HEK293 (cell line): ENCODE measurements around the gene TET1.

ENCODE experiments used
- CTCF ChIA-PET: fragments of 350-600 bp; formaldehyde crosslinking; extraction: SDS; loops from one replicate; lab custom pipeline; 2021; ENCODE audit warnings: antibody characterized with exemption; lab: Yijun Ruan, JAX
- POLR2A ChIA-PET: fragments of 300-600 bp; formaldehyde crosslinking; extraction: SDS; loops from one replicate; lab custom pipeline; 2020; ENCODE audit warnings: antibody characterized with exemption, inconsistent platforms; lab: Yijun Ruan, JAX
- H3K27ac ChIP-seq: fragments of 200-500 bp; sonication (Bioruptor generic); 2 replicates; pipeline ENCODE4 v1.5.1; 2014; ENCODE audit warnings: low read depth, low read length, control low read depth, inconsistent platforms; ENCODE audit errors: extremely low read depth
- H3K36me3 ChIP-seq, 2 experiments: fragments of 200-500 bp in 1 of 2; sonication (Bioruptor generic) in 1 of 2; 1 replicate in 1 of 2; 2 replicates in 1 of 2; pipeline ENCODE4 v1.5.1; 2014 to 2017; ENCODE audit warnings: inconsistent platforms in 2 of 2, low read length in 2 of 2; ENCODE audit not compliant: control insufficient read depth in 2 of 2, insufficient read depth in 1 of 2
- H3K4me1 ChIP-seq: fragments of 200-500 bp; sonication (Bioruptor generic); 2 replicates; pipeline ENCODE4 v1.5.1; 2014; ENCODE audit warnings: mild to moderate bottlenecking, low read length, inconsistent platforms; ENCODE audit not compliant: control insufficient read depth, insufficient read depth
- H3K4me3 ChIP-seq: 2 replicates; pipeline ENCODE4 v1.5.1; 2011; ENCODE audit warnings: low read depth, mild to moderate bottlenecking, control low read depth, low read length, moderate library complexity
- H3K9me3 ChIP-seq: fragments of 200-500 bp; sonication (Bioruptor generic); 2 replicates; pipeline ENCODE4 v1.5.1; 2014; ENCODE audit warnings: low read depth, low read length, inconsistent platforms; ENCODE audit not compliant: control insufficient read depth, insufficient read depth
- GLI4 ChIP-seq: fragments of 450-650 bp; formaldehyde crosslinking; IDR thresholded peaks from 2 replicates; pipeline ENCODE4 v1.5.1; 2016; ENCODE audit warnings: missing biosample characterization, missing genetic modification characterization
- HOXC10 ChIP-seq: sonication (generic); formaldehyde crosslinking; IDR thresholded peaks from 2 replicates; pipeline ENCODE4 v1.8.1; 2023; ENCODE audit warnings: mild to moderate bottlenecking, missing genetic modification reagents
- KLF10 ChIP-seq: fragments of 450-650 bp; IDR thresholded peaks from 2 replicates; pipeline ENCODE4 v1.5.1; 2018; ENCODE audit warnings: missing biosample characterization, mild to moderate bottlenecking, missing genetic modification characterization
- KLF17 ChIP-seq: fragments of 450-650 bp; formaldehyde crosslinking; IDR thresholded peaks from 2 replicates; pipeline ENCODE4 v1.5.1; 2016; ENCODE audit warnings: missing biosample characterization, missing genetic modification characterization
- MYNN ChIP-seq: fragments of 450-650 bp; formaldehyde crosslinking; IDR thresholded peaks from 2 replicates; pipeline ENCODE4 v1.5.1; 2016; ENCODE audit warnings: missing biosample characterization, missing genetic modification characterization, borderline replicate concordance
- OSR2 ChIP-seq: fragments of 450-650 bp; formaldehyde crosslinking; IDR thresholded peaks from 2 replicates; pipeline ENCODE4 v1.5.1; 2016; ENCODE audit warnings: missing biosample characterization, missing genetic modification characterization
- PRDM10 ChIP-seq: fragments of 450-650 bp; formaldehyde crosslinking; IDR thresholded peaks from 2 replicates; pipeline ENCODE4 v1.5.1; 2016; ENCODE audit warnings: missing biosample characterization, missing genetic modification characterization
- SETDB1 ChIP-seq: IDR thresholded peaks from one replicate; pipeline ENCODE4 v1.6.1; 2017; ENCODE audit warnings: mild to moderate bottlenecking, low read length, moderate library complexity, mixed read lengths; ENCODE audit not compliant: insufficient read length
- TRIM28 ChIP-seq: IDR thresholded peaks from 2 replicates; pipeline ENCODE4 v1.6.1; 2011; ENCODE audit warnings: low read length, control low read depth, borderline replicate concordance
- YY2 ChIP-seq: fragments of 450-650 bp; formaldehyde crosslinking; IDR thresholded peaks from 2 replicates; pipeline ENCODE4 v1.5.1; 2016; ENCODE audit warnings: missing biosample characterization, missing genetic modification characterization
- ZBTB17 ChIP-seq: fragments of 450-650 bp; formaldehyde crosslinking; IDR thresholded peaks from 2 replicates; pipeline ENCODE4 v1.5.1; 2016; ENCODE audit warnings: missing biosample characterization, missing genetic modification characterization
- ZBTB26 ChIP-seq: fragments of 450-650 bp; formaldehyde crosslinking; optimal IDR thresholded peaks from 2 replicates; pipeline ENCODE3; 2016; ENCODE audit warnings: missing biosample characterization, mild to moderate bottlenecking, missing genetic modification characterization
- ZNF155 ChIP-seq: fragments of 450-650 bp; formaldehyde crosslinking; IDR thresholded peaks from 2 replicates; pipeline ENCODE4 v1.5.1; 2016; ENCODE audit warnings: missing biosample characterization, missing genetic modification characterization
- ZNF157 ChIP-seq: fragments of 450-650 bp; formaldehyde crosslinking; IDR thresholded peaks from 2 replicates; pipeline ENCODE4 v1.5.1; 2016; ENCODE audit warnings: missing biosample characterization, missing genetic modification characterization
- ZNF19 ChIP-seq: fragments of 450-650 bp; formaldehyde crosslinking; IDR thresholded peaks from 2 replicates; pipeline ENCODE4; 2016; ENCODE audit warnings: missing biosample characterization, missing genetic modification characterization, low read depth
- ZNF211 ChIP-seq: fragments of 450-650 bp; formaldehyde crosslinking; IDR thresholded peaks from 2 replicates; pipeline ENCODE4 v1.5.1; 2016; ENCODE audit warnings: low read depth, missing biosample characterization, missing genetic modification characterization
- ZNF26 ChIP-seq: fragments of 450-650 bp; formaldehyde crosslinking; IDR thresholded peaks from 2 replicates; pipeline ENCODE4 v1.5.1; 2016; ENCODE audit warnings: missing biosample characterization, missing genetic modification characterization
- ZNF280D ChIP-seq: fragments of 450-650 bp; formaldehyde crosslinking; IDR thresholded peaks from 2 replicates; pipeline ENCODE4 v1.5.1; 2016; ENCODE audit warnings: missing biosample characterization, missing genetic modification characterization
- ZNF302 ChIP-seq: fragments of 450-650 bp; formaldehyde crosslinking; IDR thresholded peaks from 2 replicates; pipeline ENCODE4 v1.5.1; 2016; ENCODE audit warnings: missing biosample characterization, missing genetic modification characterization, low read depth
- ZNF366 ChIP-seq: fragments of 450-650 bp; formaldehyde crosslinking; conservative IDR thresholded peaks from 2 replicates; pipeline ENCODE4 v1.5.1; 2016; ENCODE audit warnings: missing biosample characterization, missing genetic modification characterization
- ZNF394 ChIP-seq: fragments of 450-650 bp; formaldehyde crosslinking; IDR thresholded peaks from 2 replicates; pipeline ENCODE4 v1.5.1; 2016; ENCODE audit warnings: missing biosample characterization, missing genetic modification characterization, mild to moderate bottlenecking, moderate library complexity, borderline replicate concordance
- ZNF561 ChIP-seq: fragments of 450-650 bp; IDR thresholded peaks from 2 replicates; pipeline ENCODE4 v1.5.1; 2018; ENCODE audit warnings: missing biosample characterization, missing genetic modification characterization, borderline replicate concordance
- ZNF658 ChIP-seq: fragments of 450-650 bp; formaldehyde crosslinking; IDR thresholded peaks from 2 replicates; pipeline ENCODE4; 2016; ENCODE audit warnings: missing biosample characterization, missing genetic modification characterization
- ZNF677 ChIP-seq: fragments of 450-650 bp; IDR thresholded peaks from 2 replicates; pipeline ENCODE4 v1.5.0; 2018; ENCODE audit warnings: missing biosample characterization, mild to moderate bottlenecking, missing genetic modification characterization, moderate library complexity
- ZNF704 ChIP-seq: fragments of 450-650 bp; formaldehyde crosslinking; IDR thresholded peaks from 2 replicates; pipeline ENCODE4 v1.5.1; 2016; ENCODE audit warnings: missing biosample characterization, missing genetic modification characterization
- ZNF785 ChIP-seq: fragments of 450-650 bp; formaldehyde crosslinking; IDR thresholded peaks from 2 replicates; pipeline ENCODE4 v1.5.1; 2016; ENCODE audit warnings: missing biosample characterization, missing genetic modification characterization

Gene TET1

GRCh38 chr10:68560943-68561864 is 1.1 kb downstream of the TET1 start:
- Histone ChIP-seq H3K4me3 (peak overlapping the region; percentile 85), H3K9me3 (no peaks in the 10 kb centered on the region), H3K4me1 (peaks cover 5% of the 10 kb centered on the region), H3K27ac (peak overlapping the region; percentile 81), H3K36me3 (no peaks in the 10 kb centered on the region)
- CTCF ChIA-PET: interaction anchor here (4.2 kb wide), 1 partner anchor 11 kb away, joined by 24 read pairs; no protein-coding TSS in a partner anchor
- POLR2A ChIA-PET: interaction anchor here (0.8 to 2.2 kb wide), 5 partner anchors 11 to 160 kb away, joined by 3 to 34 read pairs (median 5); no protein-coding TSS in a partner anchor
- TF ChIP-seq ZBTB26 (tag by site-specific recombination): peak; percentile 53
- TF ChIP-seq KLF17: no peak
- TF ChIP-seq ZNF785: no peak
- no peak for TF ChIP-seq OSR2 (tag by site-specific recombination)
- no peak for TF ChIP-seq GLI4
- TF ChIP-seq ZNF658 (tag by site-specific recombination): no peak
- TF ChIP-seq ZNF211 (tag by site-specific recombination): no peak
- no peak for TF ChIP-seq ZNF19 (tag by site-specific recombination)
- TF ChIP-seq ZNF677: no peak
- no peak for TF ChIP-seq YY2 (tag by site-specific recombination)
- TF ChIP-seq TRIM28: no peak
- TF ChIP-seq HOXC10: no peak
- TF ChIP-seq ZNF394: no peak
- no peak for TF ChIP-seq KLF10 (tag by site-specific recombination)
- TF ChIP-seq ZNF26 (tag by site-specific recombination): no peak
- no peak for TF ChIP-seq ZNF561
- no peak for TF ChIP-seq SETDB1
- TF ChIP-seq ZNF157 (tag by site-specific recombination): no peak
- TF ChIP-seq ZNF302: no peak
- TF ChIP-seq ZBTB17 (tag by site-specific recombination): peak; percentile 45; the same call in 1 of the 2 replicates
- no peak for TF ChIP-seq ZNF280D (tag by site-specific recombination)
- no peak for TF ChIP-seq ZNF155 (tag by site-specific recombination)
- TF ChIP-seq MYNN: no peak
- TF ChIP-seq ZNF704 (tag by site-specific recombination): no peak
- no peak for TF ChIP-seq ZNF366
- TF ChIP-seq PRDM10 (tag by site-specific recombination): peak; percentile 75
